A673 (cell line): ENCODE measurements around the gene TSHZ2.

ENCODE experiments used
- EZH2 ChIP-seq: fragments of 200-600 bp; sonication (generic); IDR thresholded peaks from 2 replicates; pipeline ENCODE4 v1.6.1; 2017; ENCODE audit warnings: borderline replicate concordance, low read depth, mild to moderate bottlenecking, mixed read lengths, antibody characterized with exemption, low read length; ENCODE audit not compliant: poor library complexity, severe bottlenecking
- TF ChIP-seq, protein P1 (sequence below): fragments of 300-800, 200-600 bp; sonication (generic); conservative IDR thresholded peaks from 2 replicates; pipeline ENCODE4 v1.5.1; 2017; ENCODE audit warnings: low read depth, mild to moderate bottlenecking, antibody characterized with exemption, low read length, moderate library complexity, mixed read lengths

DNA sequence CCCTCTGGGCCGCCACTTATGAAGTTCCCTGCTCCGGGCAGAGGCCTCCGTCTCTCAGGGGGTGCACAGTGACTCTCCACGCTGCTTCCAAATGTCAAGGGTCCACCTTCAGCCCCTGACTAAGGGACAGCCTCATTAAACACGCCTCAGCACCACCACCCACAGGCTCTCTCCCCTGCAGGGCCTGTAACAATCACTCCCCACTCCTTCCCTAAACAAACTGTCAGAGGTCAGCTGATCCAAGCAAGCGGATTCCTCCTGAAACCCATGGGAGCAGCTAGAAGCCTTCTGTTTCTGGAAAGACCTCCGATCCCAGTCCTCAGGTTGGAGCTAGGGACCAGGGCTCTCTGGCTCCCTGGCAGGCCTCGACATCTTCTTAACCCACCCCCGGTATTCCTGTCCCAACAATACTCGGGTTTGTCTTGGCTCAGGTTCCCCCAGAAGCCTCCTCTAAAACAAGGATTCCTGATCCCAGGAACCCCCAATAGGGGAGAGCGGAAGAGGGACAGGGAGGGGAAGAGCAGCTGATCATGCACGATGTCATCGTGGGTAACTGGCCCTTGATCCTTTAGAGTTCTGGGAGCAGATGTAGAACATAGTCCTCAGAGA is 440.5 kb downstream of the TSHZ2 start:
- TF ChIP-seq EZH2, result no peak
- TF ChIP-seq, protein P1, sequence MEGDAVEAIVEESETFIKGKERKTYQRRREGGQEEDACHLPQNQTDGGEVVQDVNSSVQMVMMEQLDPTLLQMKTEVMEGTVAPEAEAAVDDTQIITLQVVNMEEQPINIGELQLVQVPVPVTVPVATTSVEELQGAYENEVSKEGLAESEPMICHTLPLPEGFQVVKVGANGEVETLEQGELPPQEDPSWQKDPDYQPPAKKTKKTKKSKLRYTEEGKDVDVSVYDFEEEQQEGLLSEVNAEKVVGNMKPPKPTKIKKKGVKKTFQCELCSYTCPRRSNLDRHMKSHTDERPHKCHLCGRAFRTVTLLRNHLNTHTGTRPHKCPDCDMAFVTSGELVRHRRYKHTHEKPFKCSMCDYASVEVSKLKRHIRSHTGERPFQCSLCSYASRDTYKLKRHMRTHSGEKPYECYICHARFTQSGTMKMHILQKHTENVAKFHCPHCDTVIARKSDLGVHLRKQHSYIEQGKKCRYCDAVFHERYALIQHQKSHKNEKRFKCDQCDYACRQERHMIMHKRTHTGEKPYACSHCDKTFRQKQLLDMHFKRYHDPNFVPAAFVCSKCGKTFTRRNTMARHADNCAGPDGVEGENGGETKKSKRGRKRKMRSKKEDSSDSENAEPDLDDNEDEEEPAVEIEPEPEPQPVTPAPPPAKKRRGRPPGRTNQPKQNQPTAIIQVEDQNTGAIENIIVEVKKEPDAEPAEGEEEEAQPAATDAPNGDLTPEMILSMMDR, result no peak
